Esophagus squamous epithelium (tissue), 5 donors: ENCODE measurements around the gene CYB561D1. TPM values are rescaled to one million over a fixed set of nuclear protein-coding genes. Genes with fewer than 3 reads are reported as not detected.
"Not testable (repeated sequence)": the region's sequence is repeated elsewhere in the genome, so short reads cannot be mapped to it uniquely, and the experiment has no call there.

Source experiments
- DNase-seq: peaks from one replicate; lab custom pipeline; 2025; lab: John Stamatoyannopoulos, UW
- H3K27ac ChIP-seq, 4 donors: fragments of 200-600 bp; sonication (generic); one replicate each; pipeline ENCODE4 v1.5.1; 2016 to 2019; ENCODE audit warnings: mild to moderate bottlenecking in 1 of 4
- H3K27me3 ChIP-seq, 4 donors: fragments of 200-600 bp; sonication (generic); 1 replicate in 3 of 4; 2 replicates in 1 of 4; pipeline versions ENCODE4 v1.5.1 to v1.6.0; 2017 to 2021; ENCODE audit warnings: antibody characterized with exemption in 1 of 4
- H3K36me3 ChIP-seq, 3 donors: fragments of 200-600 bp; sonication (generic); one replicate each; pipeline ENCODE4 v1.5.1; 2016 to 2019
- H3K4me1 ChIP-seq, 3 donors: fragments of 200-600 bp; sonication (generic); one replicate each; pipeline ENCODE4 v1.5.1; 2017 to 2019
- H3K4me3 ChIP-seq, 4 donors: fragments of 200-600 bp; sonication (generic); 1 replicate in 3 of 4; 2 replicates in 1 of 4; pipeline ENCODE4 v1.5.1; 2016 to 2019; ENCODE audit warnings: mild to moderate bottlenecking in 2 of 4, moderate library complexity in 1 of 4
- H3K9me3 ChIP-seq, 3 donors: fragments of 200-600 bp; sonication (generic); one replicate each; pipeline ENCODE4 v1.5.1; 2016 to 2019
- CTCF ChIP-seq, 6 experiments: fragments of 450-650 bp in 4 of 6; fragments of 200-600 bp in 2 of 6; sonication (generic) in 2 of 6; IDR thresholded peaks; one replicate each; pipeline ENCODE4 v1.5.1; 2016 to 2019; ENCODE audit warnings: antibody characterized with exemption in 6 of 6, mild to moderate bottlenecking in 4 of 6, moderate library complexity in 4 of 6
- POLR2A ChIP-seq, 4 donors: fragments of 450-650 bp; IDR thresholded peaks; one replicate each; pipeline ENCODE4 v1.6.1; 2017; ENCODE audit warnings: antibody characterized with exemption in 4 of 4, mild to moderate bottlenecking in 4 of 4, moderate library complexity in 3 of 4
- WGBS, 2 donors: methylation state at CpG; one replicate each; pipeline ENCODE4 v1.1.5; 2018; 5-methylcytosine and 5-hydroxymethylcytosine counted together
- intact Hi-C: fragments of 100-400 bp; cut with DNase I; formaldehyde crosslinking; loops from one replicate; pipeline ENCODE4 v1.15.0; 2022
- total RNA-seq, 4 donors: library from RNA; depleted of rRNA; stranded (reverse); fragments of >200 nt; gene quantifications; one replicate each; pipeline ENCODE4 v1.1.0, GENCODE V29; 2016
- donor health status: DM: yes; HTN: yes; CAD: no.

CYB561D1 gene
- total RNA-seq, result 10 to 100 TPM in 1 of 4 donors, 1 to 10 TPM in 3; 3.1 to 12.7 (median 7.3) TPM

- Histone ChIP-seq H3K9me3 (no peaks in the 10 kb centered on the region), H3K36me3 (peaks cover 0 to 55% (median 5%) of the 10 kb centered on the region in 3 donors), H3K27me3 (no peaks in the 10 kb centered on the region), H3K27ac (peak within 1 kb of the TSS; percentile 83 to 94 (median 88)), H3K4me3 (peak within 1 kb of the TSS; percentile 81 to 99 (median 88)), H3K4me1 (peaks cover 21 to 54% (median 26%) of the 10 kb centered on the region in 3 donors)
- intact Hi-C loops, result loop anchor here (5.0 kb wide), 1 partner anchor 38 kb away; no protein-coding TSS in a partner anchor
- 0% methylated on average over 4 to 10 of the region's 44 CpGs for whole genome bisulfite sequencing, 2 donors
- TF ChIP-seq POLR2A (IDR thresholded peaks at IDR 0.05) (peak in 2 of 4 donors; percentile 51 to 64), CTCF (IDR thresholded peaks at IDR 0.05) (peak; percentile 88 to 99 (median 96))
- peak; percentile 29 for DNase-seq
These were observed at the start of gene CYB561D1 for GRCh38 chr1:109493805-109494539. Gene CYB561D1, plus strand, starts transcription at chr1:109494094. Its CDS starts 46 bp downstream, at chr1:109494140.

- WGBS, 2 donors, result 80 to 92% methylated on average over 1 of the region's 1 CpG
- TF ChIP-seq POLR2A (IDR thresholded peaks at IDR 0.05) (no peak), CTCF (IDR thresholded peaks at IDR 0.05) (no peak)
- no peak for DNase-seq
These were observed 49.5 kb upstream of the CYB561D1 start for GRCh38 chr1:109444346-109444745.

GRCh38 chr1:109445949-109446695 lies 47.8 kb upstream of the CYB561D1 start:
- 63 to 66% methylated on average over 9 to 11 of the region's 11 CpGs for WGBS, 2 donors
- H3K9me3 ChIP-seq, H3K4me1 ChIP-seq, H3K4me3 ChIP-seq, H3K27ac ChIP-seq, intact Hi-C loops, DNase-seq, H3K36me3 ChIP-seq: not testable (repeated sequence)
- H3K27me3 ChIP-seq, result peaks cover 0 to 75% (median 2%) of the 10 kb centered on the region in 4 donors

More at GRCh38 chr1:109444346-109444745, 49.5 kb upstream of the CYB561D1 start:
- H3K4me3 ChIP-seq, result no peak overlapping the region
- intact Hi-C loops, result no loop called here
- no peaks in the 10 kb centered on the region for H3K4me1 ChIP-seq
- peaks cover 0 to 59% (median 2%) of the 10 kb centered on the region in 4 donors for H3K27me3 ChIP-seq
- H3K36me3 ChIP-seq, result no peaks in the 10 kb centered on the region
- H3K27ac ChIP-seq, result no peak overlapping the region
- H3K9me3 ChIP-seq, result no peaks in the 10 kb centered on the region

GRCh38 chr1:109447524-109447923 lies 46.4 kb upstream of the CYB561D1 start:
- H3K27me3 ChIP-seq, result peaks cover 0 to 79% (median 2%) of the 10 kb centered on the region in 4 donors
- no peak for TF ChIP-seq CTCF (IDR thresholded peaks at IDR 0.05)
- TF ChIP-seq POLR2A (IDR thresholded peaks at IDR 0.05), result no peak
- DNase-seq, result no peak
- H3K4me1 ChIP-seq, result no peaks in the 10 kb centered on the region
- no peaks in the 10 kb centered on the region for H3K36me3 ChIP-seq
- no peaks in the 10 kb centered on the region for H3K9me3 ChIP-seq
- 57 to 60% methylated on average over 4 of the region's 4 CpGs for WGBS, 2 donors
- no peak overlapping the region for H3K4me3 ChIP-seq
- no peak overlapping the region for H3K27ac ChIP-seq
- intact Hi-C loops, result no loop called here

GRCh38 chr1:109454497-109455133 lies 39.3 kb upstream of the CYB561D1 start:
- H3K27me3 ChIP-seq, result peaks cover 0 to 40% (median 0%) of the 10 kb centered on the region in 4 donors
- intact Hi-C loops, result no loop called here
- no peaks in the 10 kb centered on the region for H3K36me3 ChIP-seq
- H3K9me3 ChIP-seq, result no peaks in the 10 kb centered on the region
- DNase-seq, result no peak
- H3K4me1 ChIP-seq, result no peaks in the 10 kb centered on the region
- H3K4me3 ChIP-seq, result no peak overlapping the region
- no peak overlapping the region for H3K27ac ChIP-seq
- TF ChIP-seq CTCF (IDR thresholded peaks at IDR 0.05) (no peak), POLR2A (IDR thresholded peaks at IDR 0.05) (no peak)
- 89 to 100% methylated on average over 1 of the region's 1 CpG for WGBS, 2 donors
